OCI-LY3 (cell line): ENCODE results near the gene PTGER4.

Source experiments
- EZH2phosphoT487 ChIP-seq: fragments of 200-600 bp; shearing (Covaris generic); IDR thresholded peaks from 2 replicates; pipeline ENCODE4 v1.6.1; 2018; ENCODE audit warnings: antibody characterized with exemption, mixed run types, low read depth
- TF ChIP-seq, protein P1 (sequence below): fragments of 200-600, 300-600 bp; sonication (generic); IDR thresholded peaks from 2 replicates; pipeline ENCODE4 v1.5.1; 2014; ENCODE audit warnings: antibody characterized with exemption, low read length, low read depth

DNA sequence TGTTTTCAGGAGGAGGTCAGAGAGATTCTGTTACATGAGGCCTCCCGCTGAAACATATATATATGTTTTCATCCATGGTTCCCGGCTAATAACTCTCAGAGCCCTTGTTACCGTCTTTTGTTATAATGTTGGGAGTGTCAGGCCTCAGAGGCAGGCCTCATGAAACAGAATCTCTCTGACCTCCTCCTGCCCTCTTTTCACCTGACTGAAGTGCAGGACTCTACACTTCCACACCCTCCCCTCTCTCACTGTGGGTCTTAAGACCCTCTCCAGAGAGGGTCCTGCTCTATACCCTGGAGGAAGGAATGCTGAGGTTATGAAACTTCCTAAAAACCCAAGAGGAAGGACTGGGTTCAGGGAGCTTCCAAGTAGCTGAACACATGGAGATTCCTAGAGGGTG lies 28.5 kb upstream of the PTGER4 start:
- TF ChIP-seq, protein P1, sequence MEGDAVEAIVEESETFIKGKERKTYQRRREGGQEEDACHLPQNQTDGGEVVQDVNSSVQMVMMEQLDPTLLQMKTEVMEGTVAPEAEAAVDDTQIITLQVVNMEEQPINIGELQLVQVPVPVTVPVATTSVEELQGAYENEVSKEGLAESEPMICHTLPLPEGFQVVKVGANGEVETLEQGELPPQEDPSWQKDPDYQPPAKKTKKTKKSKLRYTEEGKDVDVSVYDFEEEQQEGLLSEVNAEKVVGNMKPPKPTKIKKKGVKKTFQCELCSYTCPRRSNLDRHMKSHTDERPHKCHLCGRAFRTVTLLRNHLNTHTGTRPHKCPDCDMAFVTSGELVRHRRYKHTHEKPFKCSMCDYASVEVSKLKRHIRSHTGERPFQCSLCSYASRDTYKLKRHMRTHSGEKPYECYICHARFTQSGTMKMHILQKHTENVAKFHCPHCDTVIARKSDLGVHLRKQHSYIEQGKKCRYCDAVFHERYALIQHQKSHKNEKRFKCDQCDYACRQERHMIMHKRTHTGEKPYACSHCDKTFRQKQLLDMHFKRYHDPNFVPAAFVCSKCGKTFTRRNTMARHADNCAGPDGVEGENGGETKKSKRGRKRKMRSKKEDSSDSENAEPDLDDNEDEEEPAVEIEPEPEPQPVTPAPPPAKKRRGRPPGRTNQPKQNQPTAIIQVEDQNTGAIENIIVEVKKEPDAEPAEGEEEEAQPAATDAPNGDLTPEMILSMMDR, result no peak
- TF ChIP-seq EZH2phosphoT487, result no peak
